Aortic smooth muscle cell (primary cell): ENCODE results near the gene NAA38. TPM values are rescaled to one million over a fixed set of nuclear protein-coding genes. Genes with fewer than 3 reads are reported as not detected.

Experiments
- total RNA-seq: library from RNA; depleted of rRNA; stranded (reverse); fragments of >200 nt; gene quantifications from 2 replicates; pipeline ENCODE4 v1.2.3, GENCODE V29; 2014

The NAA38 gene, protein sequence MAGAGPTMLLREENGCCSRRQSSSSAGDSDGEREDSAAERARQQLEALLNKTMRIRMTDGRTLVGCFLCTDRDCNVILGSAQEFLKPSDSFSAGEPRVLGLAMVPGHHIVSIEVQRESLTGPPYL
- total RNA-seq = 92.8 and 145 TPM in 2 replicates

DNA sequence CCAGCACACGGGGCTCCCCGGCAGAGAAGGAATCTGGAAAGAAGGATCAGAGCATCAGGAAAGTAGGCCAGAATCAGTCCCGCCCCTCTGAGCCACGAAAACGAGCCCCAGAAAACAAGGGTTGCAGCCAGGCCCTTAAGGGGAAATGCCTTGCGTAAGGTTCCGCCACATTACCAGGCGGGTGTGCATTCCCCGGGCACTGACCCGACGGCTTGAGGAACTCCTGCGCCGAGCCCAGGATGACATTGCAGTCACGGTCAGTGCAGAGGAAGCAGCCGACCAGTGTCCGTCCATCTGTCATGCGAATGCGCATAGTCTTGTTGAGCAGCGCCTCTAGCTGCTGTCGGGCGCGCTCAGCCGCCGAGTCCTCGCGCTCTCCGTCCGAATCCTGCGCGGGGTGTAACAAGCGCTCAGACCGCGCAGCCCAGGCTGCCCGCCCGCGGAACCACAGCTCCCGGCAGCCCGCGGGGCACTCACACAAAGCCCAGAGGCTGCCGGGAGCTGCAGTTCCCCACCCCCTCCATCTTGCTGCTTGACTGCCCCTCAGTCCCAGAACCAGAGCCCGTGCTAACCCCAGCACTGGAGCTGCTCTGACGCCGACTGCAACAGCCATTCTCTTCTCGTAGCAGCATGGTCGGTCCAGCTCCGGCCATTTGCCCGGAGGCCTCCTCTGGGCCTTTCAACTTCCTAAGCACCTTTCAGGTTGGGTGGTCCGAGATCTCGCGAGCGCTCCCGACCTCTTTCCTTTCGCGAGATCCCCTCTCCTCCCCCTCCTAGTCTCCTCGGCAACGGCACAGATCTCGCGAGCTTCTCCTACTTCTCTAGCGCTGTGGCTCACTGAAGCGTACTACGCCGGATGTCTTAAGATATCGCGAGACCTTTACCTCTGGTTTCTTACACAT, at the start of gene NAA38:
Gene NAA38, minus strand, starts transcription at position 749 of the 902 bp plus-strand sequence. Its CDS starts 96 bp downstream, at position 653.

DNA sequence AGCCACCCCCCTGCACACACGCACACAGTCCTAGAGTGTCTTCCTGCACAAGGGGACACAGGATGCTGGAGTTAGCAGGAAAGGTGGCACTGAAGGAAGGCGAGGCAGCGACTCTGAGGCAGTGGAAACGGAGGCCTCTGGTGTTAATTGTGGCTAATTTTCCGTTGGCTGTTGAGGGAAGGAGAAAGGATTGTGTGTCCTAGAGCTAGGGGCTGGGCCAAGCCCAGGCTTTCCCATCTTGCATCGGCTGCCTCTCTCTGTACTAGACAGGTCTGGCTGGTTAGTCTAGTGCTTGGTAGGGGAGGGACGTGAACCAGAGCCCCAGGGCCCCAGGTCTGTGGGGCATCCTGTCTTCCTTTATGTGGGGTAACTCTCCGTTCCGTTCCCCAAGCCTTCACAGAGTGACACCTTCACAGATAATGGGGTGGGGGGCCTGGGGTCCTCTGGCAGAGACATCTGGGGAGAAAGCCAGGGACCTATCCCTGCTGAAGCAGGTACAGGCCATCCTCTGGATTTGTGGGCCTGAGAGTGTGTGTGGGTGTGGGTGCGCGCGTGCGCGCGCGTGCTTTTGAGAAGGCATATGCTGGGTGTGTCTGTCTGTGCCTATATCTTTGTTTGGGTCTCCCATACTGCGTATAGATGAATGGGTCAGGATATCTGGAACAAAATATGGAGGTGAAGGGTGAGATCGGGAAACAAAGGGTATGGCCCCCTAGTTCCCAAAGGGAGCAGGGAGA, 31.0 kb upstream of the NAA38 start, which contains the start of gene CHD3:
Gene CHD3, plus strand, starts transcription at position 606 of the 737 bp plus-strand sequence. CDS start 212 bp downstream, outside the sequence.

DNA sequence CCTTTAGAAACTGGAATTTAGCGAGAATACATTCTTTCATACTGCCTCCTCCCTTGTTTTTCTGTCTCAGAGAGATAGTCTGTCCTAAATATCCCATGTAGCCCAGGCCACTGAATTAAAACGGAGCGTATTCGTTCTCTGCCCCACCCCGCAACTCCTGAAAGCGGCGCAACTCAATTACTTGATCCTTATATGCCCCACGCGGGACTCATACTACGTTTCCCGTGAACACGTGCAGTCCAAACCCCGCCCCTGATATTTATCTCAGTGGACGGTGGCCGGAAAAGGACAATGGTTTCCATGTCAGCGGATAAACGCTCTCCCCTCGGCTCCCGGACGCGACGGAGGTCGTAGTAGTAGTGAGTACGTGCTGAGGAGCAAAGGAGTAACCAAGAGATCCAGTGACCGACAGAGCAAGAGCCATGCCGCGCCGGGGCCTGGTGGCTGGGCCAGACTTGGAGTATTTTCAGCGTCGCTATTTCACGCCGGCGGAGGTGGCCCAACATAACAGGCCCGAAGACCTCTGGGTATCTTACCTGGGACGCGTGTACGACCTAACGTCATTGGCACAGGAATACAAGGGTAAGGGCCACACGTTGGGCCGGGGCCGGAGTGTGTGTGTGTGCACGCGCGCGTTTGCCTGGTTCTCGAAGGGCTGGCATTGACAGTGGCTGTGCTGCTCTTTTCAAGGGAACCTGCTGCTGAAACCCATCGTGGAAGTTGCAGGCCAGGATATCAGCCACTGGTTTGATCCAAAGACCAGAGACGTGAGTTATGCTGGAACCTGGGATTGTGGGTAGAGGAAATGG, 558 bp upstream of the NAA38 start, which contains the start of gene CYB5D1:
Gene CYB5D1, plus strand, starts transcription at position 291 of the 809 bp plus-strand sequence. Its CDS starts 132 bp downstream, at position 423.

DNA sequence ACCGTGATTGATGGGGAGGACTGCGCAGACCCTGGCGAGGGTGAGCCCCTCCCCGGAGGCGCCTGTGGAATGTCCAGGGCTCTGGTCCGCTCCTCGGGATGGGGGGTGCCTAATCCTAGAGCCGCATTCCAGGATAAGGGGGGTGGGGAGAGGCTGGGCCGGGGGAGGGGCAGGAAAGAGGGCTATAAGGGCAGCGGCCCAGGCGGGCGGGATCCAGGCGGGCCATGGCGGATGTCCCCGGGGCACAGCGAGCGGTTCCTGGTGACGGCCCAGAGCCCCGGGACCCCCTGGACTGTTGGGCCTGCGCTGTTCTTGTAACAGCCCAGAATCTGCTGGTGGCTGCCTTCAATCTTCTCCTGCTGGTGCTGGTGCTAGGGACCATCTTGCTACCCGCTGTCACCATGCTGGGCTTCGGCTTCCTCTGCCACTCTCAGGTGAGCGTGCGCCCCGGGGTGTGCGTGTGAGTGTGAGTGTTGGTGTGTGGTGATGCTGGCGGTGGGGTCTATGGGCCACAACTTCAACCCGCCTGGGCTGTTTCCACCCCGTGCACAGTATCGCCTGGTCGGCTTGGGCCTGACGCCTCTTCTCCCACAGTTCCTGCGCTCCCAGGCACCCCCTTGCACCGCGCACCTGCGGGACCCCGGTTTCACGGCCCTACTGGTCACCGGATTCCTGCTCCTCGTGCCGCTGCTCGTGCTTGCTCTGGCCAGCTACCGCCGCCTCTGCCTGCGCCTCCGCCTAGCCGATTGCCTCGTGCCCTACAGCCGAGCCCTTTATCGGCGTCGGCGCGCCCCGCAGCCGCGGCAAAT, 2.3 kb downstream of the NAA38 start, which contains the start of gene TMEM88:
Gene TMEM88, plus strand, starts transcription at position 216 of the 809 bp plus-strand sequence. Its CDS starts 9 bp downstream, at position 225.

DNA sequence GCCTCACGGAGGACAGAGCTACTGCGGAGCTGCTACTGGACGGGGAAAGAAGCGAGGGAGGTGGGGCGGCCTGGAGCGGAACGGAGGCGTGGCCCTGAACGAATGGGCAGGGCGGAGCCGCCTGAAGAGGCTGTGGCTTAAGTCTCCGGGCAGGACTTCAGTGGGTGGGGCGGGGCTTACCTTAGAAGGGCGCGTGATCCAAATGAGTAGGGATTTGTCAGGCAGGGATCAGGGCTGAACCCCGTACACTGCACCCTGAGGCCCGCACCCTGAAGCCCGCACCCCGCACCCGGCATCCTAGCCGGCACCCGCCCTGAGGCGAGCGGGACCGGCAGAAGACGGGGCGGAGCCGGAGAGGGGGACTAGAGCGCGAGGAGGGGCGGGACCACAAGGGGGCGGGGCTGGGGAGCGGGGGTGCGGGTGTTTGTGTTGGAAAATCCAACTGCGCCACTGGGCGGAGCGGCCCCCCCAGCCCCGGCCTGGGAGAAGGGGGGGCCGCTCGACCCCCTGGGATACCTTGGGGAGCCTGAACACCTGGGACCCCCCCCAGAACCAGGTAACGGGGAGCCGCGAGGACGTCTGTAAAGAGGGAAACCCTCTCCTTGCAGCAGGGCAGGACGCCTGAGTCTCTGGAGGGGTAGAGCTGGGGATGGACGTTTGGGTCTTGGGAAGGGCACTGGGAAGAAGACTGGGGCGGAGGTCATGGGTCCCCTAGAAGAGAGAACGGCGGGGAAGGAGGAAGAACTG, 23.4 kb downstream of the NAA38 start, which contains the start of gene KDM6B:
Gene KDM6B, plus strand, starts transcription at position 423 of the 747 bp plus-strand sequence. CDS start 11,338 bp downstream, outside the sequence.

Other genes starting within 250 kb of the NAA38 start
- 45.9 and 56.7 TPM in 2 replicates for gene FXR2, start 242.7 kb downstream of the NAA38 start, total RNA-seq
- gene SAT2, start 229.7 kb downstream of the NAA38 start, total RNA-seq = 45.6 and 50.5 TPM in 2 replicates
- gene SHBG, start 227.4 kb downstream of the NAA38 start, total RNA-seq = 0.26 and 0.50 TPM in 2 replicates
- under 0.01 TPM in 2 replicates for gene ATP1B2, start 206.6 kb downstream of the NAA38 start, total RNA-seq
- 14.1 and 19.5 TPM in 2 replicates for gene TP53, start 170.1 kb downstream of the NAA38 start, total RNA-seq
- gene WRAP53, start 169.1 kb downstream of the NAA38 start, total RNA-seq = 3.3 and 4.9 TPM in 2 replicates
- gene EFNB3, start 152.4 kb downstream of the NAA38 start, total RNA-seq = under 0.01 and 0.12 TPM in 2 replicates
- 0.12 and 0.13 TPM in 2 replicates for gene DNAH2, start 139.8 kb downstream of the NAA38 start, total RNA-seq
- 3.6 and 3.9 TPM in 2 replicates for gene KDM6B, start 23.3 kb downstream of the NAA38 start, total RNA-seq
- 0.37 and 0.40 TPM in 2 replicates for gene TMEM88, start 2.5 kb downstream of the NAA38 start, total RNA-seq
- 9.4 and 9.9 TPM in 2 replicates for gene CYB5D1, start 444 bp upstream of the NAA38 start, total RNA-seq
- gene CHD3, start 31.2 kb upstream of the NAA38 start, total RNA-seq = 135 and 146 TPM in 2 replicates
- gene RNF227, start 58.7 kb upstream of the NAA38 start, total RNA-seq = 0.87 and 3.7 TPM in 2 replicates
- 0.13 and 0.25 TPM in 2 replicates for gene KCNAB3, start 72.3 kb upstream of the NAA38 start, total RNA-seq
- gene TRAPPC1, start 74.4 kb upstream of the NAA38 start, total RNA-seq = 51.5 and 60.6 TPM in 2 replicates
- 21.5 and 30.1 TPM in 2 replicates for gene CNTROB, start 74.6 kb upstream of the NAA38 start, total RNA-seq
- gene GUCY2D, start 145.1 kb upstream of the NAA38 start, total RNA-seq = not detected in 2 replicates
- gene ALOX15B, start 181.5 kb upstream of the NAA38 start, total RNA-seq = not detected in 2 replicates
- gene ALOX12B, start 230.2 kb upstream of the NAA38 start, total RNA-seq = not detected in 2 replicates